Nucleus accumbens (tissue), 56 donors: ENCODE data around the gene TBX4.

Source experiments
- DNase-seq, 56 donors: peaks; one replicate each; lab custom pipeline; 2025; lab: John Stamatoyannopoulos, UW

Gene TBX4

DNA sequence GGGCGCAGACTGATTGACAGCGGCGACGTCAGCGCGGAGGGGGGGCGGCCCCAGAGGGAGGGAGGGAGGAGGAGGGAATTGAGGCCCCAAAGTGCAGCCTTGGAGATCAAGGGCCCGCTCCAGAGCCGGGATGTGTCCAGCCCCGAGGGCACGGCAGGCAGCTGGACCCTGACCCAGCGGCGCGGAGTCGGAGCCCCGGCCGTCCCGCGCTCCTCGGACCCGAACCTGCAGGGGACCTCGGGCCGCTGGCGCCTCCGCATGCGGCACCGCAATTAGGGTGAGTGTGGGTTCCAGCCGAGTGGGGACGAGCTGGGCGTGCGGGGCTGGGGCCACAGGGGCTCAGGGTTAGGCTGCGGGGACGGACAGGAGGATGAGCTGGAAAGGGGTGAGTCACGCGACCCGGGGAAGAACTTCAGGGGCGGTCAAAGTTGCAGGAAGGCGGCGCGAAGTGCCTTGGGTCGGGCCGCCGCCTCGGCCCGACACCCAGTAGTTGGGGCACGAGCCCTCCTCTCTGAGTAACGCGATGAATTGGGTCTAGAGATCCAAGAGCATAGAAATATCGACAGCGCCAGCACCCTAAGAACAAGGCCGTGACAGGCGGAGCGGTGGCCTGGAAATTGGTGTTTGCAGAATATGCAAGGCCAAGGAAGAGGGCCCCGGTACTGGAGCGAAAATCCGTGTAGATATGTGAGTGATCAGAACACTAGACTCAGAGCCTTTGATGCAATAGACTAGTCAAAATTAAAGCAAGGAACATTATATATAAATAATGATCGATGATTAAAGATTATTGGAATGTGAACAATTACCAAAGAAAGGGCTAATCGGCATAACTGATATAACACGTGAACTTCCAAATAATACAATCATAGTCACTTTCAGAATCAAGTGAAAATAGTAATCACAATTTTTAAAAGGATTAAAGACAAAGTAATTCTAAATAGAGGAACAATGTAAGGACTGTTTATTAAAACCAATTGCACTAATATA, at the start of gene TBX4:
Gene TBX4 (plus strand): TSS at position 122 of the 990 bp plus-strand sequence. CDS start 4,069 bp downstream, outside the sequence.
- no peak for DNase-seq

- no peak for DNase-seq
These were observed 49.0 kb upstream of the TBX4 start for GRCh38 chr17:61402978-61403800.

DNA sequence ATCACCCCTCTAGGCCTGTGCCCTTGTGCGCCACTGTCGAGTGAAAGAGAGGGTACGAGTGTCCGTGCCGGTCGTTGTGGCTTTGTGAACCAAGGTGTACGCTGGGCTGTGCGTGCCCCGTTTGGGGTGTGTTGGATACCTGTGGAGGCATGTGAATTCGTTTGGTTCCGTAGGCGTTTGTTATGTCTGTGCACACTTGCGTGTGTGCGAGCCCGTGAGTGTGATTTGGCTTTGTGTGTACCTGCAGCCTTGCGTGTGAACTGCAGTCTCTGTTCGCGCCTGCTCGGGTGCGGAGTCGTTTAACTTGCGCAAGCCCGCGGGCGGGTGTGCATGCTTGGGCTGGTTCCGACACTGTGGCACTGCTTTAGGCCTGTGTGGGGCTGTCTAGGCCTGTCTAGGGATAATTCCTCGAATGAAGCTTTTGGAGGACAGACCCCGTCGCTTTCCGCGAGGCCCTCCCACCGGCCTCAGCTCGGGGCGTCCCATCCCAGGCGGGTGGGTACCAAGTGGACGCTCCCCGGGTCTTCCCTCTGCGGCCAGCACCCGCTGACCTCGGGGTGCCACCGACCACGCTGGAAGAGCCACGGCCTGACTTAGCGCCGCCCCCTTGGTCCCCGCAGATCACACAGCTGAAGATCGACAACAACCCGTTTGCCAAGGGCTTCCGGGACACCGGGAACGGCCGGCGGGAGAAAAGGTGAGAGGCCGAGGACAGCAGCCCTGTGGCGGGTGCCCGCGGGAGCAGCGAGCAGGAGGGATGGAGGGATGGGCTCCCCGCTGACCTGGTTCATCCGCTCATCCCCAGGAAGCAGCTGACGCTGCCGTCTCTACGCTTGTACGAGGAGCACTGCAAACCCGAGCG, 48.2 kb upstream of the TBX4 start:
- no peak for DNase-seq

DNA sequence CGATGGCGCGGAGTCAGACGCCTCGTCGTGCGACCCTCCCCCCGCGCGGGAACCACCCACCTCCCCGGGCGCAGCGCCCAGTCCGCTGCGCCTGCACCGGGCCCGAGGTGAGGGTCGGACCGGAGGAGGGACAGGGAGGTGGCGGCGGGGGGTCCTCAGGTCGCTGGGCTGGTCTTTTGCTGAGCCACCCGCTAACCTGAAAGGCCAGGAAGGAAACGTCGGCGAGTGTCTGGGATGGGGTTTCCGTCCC, 47.6 kb upstream of the TBX4 start:
- no peak for DNase-seq

GRCh38 chr17:61404913-61405685, 47.1 kb upstream of the TBX4 start:
- DNase-seq = no peak

- no peak for DNase-seq
These were observed 46.3 kb upstream of the TBX4 start for GRCh38 chr17:61405686-61406536.

DNA sequence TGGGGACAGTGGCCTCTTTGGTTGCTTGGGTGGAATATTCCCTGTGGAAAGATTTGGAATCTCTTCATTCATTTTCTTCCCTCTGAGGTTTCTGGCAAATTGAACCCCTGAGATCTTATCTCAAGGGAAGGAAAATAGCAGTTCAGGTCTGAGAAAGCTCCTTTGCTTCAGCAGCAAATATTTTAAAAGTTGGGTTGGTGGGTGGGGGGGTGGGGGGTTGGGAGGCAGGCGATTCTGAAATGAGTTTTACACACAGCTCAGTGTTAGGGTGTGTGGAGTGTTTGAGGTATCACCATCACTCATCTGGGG, 45.7 kb upstream of the TBX4 start:
- DNase-seq = no peak

- no peak for DNase-seq
These were observed 45.0 kb upstream of the TBX4 start for GRCh38 chr17:61406971-61407911.

GRCh38 chr17:61408151-61409041, 43.8 kb upstream of the TBX4 start:
- no peak for DNase-seq

- peak in 16 of 56 donors; percentile 7 to 64 (median 22) for DNase-seq
These were observed 42.7 kb upstream of the TBX4 start for GRCh38 chr17:61409301-61410112.

DNA sequence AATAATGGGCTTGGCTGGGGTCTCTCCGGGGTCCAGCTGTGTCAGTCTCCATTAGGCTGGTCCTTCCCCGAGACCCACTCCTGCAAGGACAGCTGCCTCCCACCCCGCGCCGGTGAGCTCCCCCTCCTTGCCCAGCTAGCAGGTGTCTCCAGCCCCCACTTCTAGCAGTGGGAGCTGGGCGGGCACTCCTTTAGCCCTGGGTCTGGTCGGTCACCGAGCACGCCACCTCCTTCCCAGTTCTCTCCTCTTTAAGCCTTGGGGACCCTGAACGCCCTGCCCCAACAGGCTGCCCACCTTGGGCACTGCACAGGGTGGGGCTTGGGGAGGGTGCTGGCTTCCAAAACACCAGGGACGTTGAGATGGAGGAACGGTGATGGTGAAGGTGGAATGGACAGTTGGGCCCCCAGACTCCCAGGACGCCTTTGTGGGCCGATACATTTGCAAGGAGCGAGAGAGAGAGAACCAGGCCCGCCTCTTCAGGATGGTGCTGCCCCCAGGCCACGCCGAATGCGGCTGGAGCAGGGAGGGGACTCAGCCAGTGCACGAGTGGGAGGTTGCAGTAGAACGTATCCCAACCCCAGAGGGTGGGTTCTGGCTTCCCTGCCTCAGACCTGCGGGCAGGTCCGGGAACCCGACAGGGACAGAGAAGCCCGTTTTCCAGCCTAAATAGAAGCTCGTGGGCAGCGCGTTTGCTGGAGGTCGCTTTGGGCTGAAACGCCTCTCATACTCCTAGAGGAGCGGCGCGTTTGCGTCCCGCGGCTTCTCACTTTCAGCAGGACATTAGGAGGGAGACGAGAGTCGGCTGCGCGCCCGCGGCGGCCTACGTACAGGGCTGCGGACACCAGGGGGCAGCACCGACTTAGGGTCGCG, 41.8 kb upstream of the TBX4 start:
- DNase-seq = peak in 42 of 56 donors; percentile 9 to 83 (median 41)

DNA sequence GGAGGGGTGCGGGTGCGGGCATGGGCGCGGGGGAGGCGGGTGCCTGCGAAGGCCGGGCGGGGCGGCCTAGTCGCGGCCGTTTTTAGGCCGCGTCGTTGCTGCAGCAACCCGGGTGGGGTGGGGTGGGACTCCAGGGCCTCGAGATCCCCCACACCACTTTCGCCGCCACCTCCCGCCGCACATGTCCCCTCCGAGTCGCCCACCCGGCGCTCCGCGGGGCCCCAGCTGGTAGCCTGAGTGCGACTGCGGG, 41.3 kb upstream of the TBX4 start:
- DNase-seq = peak in 5 of 56 donors; percentile 14 to 64 (median 25)

- DNase-seq = peak in 5 of 56 donors; percentile 20 to 50 (median 40)
These were observed 40.7 kb upstream of the TBX4 start for GRCh38 chr17:61411261-61412142.
